Memory B cell (primary cell): ENCODE measurements around the gene DCLK1.

Source experiments
- ATAC-seq: fragments of 150-1000 bp; cut with Tn5 transposase; 2 replicates; pipeline ENCODE4 v1.10.0; 2021; ENCODE audit warnings: low read depth, mild to moderate bottlenecking, moderate library complexity
- DNase-seq, 2 donors: peaks; one replicate each; pipeline ENCODE4 v3.0.0; 2022; ENCODE audit warnings: low spot score in 2 of 2
- H3K27ac Mint-ChIP-seq: one replicate; pipeline ENCODE4 v1.8.0; 2022; ENCODE audit warnings: mild to moderate bottlenecking, moderate library complexity, mixed read lengths
- H3K27me3 Mint-ChIP-seq: one replicate; pipeline ENCODE4 v1.8.0; 2022; ENCODE audit warnings: mixed read lengths
- H3K36me3 Mint-ChIP-seq: one replicate; pipeline ENCODE4 v1.8.0; 2022; ENCODE audit warnings: mild to moderate bottlenecking, mixed read lengths
- H3K4me1 Mint-ChIP-seq: one replicate; pipeline ENCODE4 v1.8.0; 2022; ENCODE audit warnings: mixed read lengths
- H3K4me3 Mint-ChIP-seq: one replicate; pipeline ENCODE4 v1.8.0; 2022; ENCODE audit warnings: mild to moderate bottlenecking, moderate library complexity, mixed read lengths
- H3K9me3 Mint-ChIP-seq: one replicate; pipeline ENCODE4 v1.8.0; 2022; ENCODE audit warnings: mixed read lengths

Gene DCLK1

DNA sequence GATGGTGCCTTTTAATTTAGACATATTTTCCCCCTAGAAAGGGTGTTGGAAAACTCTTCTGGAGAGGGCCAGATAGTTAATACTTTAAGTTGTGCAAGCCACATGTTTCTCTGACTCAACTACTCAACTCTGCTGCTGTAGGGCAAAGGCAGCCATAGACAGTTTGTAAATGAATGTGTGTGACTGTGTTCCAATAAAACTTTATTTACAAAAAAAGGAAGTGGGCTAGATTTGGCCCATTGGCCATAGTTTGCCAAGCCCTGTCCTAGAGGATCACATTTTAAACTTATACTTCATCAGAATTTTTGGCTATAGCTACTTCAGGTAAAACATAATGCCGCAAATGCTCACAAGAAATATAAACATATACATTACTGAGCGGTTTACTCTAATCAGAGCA lies 348.4 kb downstream of the DCLK1 start:
- H3K27me3 Mint-ChIP-seq, result no peaks in the 10 kb centered on the region
- no peak for ATAC-seq
- no peak overlapping the region for H3K4me3 Mint-ChIP-seq
- no peak for DNase-seq
- no peaks in the 10 kb centered on the region for H3K36me3 Mint-ChIP-seq
- H3K4me1 Mint-ChIP-seq, result no peaks in the 10 kb centered on the region
- H3K9me3 Mint-ChIP-seq, result no peaks in the 10 kb centered on the region
- H3K27ac Mint-ChIP-seq, result no peak overlapping the region

DNA sequence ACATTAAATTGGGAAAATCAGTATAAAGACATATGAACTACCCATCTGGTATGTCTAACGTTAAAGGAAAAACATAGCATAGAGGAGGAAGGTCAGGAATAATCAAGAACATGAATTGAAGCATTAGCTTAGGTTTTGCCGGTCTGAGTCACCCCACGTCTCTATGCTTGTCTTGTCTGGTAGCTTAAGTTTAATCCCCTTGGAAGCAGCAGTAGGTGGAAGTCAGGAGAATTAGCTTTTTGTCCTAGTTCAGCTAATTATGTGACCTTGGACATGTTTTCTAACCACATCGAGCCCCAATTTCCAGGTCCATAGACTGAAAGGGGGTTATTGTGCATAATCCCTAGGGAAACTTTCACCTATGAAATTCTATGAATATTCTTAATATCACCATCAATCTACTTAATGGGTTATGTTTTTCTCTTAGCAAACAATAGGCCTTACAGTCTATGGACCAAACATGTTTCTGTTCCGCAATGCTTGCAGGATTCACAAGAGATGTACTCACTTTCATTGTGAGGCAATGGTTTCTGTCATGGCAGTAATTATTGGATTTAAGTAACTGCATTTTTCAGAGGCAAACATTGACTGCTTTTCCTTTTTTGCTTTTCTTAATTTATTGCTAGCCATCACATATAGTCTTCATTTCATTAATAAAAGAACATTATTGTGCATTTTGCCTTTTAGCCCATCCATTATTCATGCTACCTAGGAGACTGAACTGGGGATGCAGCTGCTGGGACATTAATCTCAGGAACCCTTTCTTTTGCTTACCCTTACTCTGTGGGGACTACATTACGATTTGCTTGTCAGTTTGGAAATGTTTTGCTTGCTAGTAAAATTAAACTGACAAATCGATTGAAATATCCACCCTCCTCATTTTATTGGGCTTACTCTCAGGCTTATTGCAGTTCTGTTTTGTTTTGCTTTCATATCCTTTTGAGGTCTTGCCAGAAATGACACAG lies 349.9 kb downstream of the DCLK1 start:
- DNase-seq (no peak), ATAC-seq (no peak)
- Mint-ChIP-seq H3K27ac (no peak overlapping the region), H3K4me3 (no peak overlapping the region), H3K4me1 (no peaks in the 10 kb centered on the region), H3K9me3 (peaks cover 2% of the 10 kb centered on the region), H3K36me3 (no peaks in the 10 kb centered on the region), H3K27me3 (no peaks in the 10 kb centered on the region)

DNA sequence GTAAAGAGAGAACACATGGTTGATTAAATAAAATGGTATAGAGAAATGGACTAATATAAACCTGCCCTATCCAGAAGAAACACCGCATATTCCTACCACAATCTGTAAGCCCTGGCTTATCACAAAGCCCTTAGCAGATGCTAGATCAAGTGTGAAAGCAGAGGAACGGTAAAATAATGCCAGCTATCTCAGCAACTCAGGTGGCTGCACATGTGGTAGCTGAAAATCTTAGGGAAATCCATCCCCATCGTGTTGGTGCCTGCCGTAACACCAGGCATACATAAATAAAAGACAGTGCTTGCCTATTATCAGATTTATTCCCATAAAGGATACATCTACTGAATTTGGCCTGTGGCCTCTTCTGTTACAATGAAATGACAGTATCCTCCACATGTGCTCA lies 350.6 kb downstream of the DCLK1 start:
- Mint-ChIP-seq H3K4me1 (no peaks in the 10 kb centered on the region), H3K36me3 (no peaks in the 10 kb centered on the region), H3K4me3 (no peak overlapping the region), H3K27me3 (no peaks in the 10 kb centered on the region), H3K27ac (no peak overlapping the region), H3K9me3 (peaks cover 2% of the 10 kb centered on the region)
- no peak for ATAC-seq
- DNase-seq, result no peak

DNA sequence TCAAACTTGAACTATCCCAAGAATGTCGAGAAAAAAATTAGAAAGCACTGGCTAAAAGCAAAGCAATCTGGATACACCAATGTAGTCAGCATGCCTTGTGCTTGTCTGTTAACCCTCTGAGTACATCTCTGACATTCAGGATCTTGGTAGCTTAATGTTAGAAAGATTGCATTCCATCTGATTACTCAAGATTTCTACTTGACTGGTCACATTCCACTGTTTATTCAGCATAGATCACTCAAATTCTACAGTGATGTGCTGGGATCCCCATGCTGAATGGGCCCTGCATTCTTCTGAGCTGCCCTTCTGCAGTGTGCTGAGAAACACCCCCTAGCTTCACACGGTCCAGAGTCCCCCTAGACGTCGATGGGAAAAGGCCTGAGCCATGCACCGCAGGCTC lies 359.3 kb downstream of the DCLK1 start:
- DNase-seq (no peak), ATAC-seq (no peak)
- no peaks in the 10 kb centered on the region for H3K36me3 Mint-ChIP-seq
- no peak overlapping the region for H3K4me3 Mint-ChIP-seq
- H3K27me3 Mint-ChIP-seq, result peaks cover 2% of the 10 kb centered on the region
- no peaks in the 10 kb centered on the region for H3K4me1 Mint-ChIP-seq
- H3K27ac Mint-ChIP-seq, result no peak overlapping the region
- peaks cover under 1% of the 10 kb centered on the region for H3K9me3 Mint-ChIP-seq

DNA sequence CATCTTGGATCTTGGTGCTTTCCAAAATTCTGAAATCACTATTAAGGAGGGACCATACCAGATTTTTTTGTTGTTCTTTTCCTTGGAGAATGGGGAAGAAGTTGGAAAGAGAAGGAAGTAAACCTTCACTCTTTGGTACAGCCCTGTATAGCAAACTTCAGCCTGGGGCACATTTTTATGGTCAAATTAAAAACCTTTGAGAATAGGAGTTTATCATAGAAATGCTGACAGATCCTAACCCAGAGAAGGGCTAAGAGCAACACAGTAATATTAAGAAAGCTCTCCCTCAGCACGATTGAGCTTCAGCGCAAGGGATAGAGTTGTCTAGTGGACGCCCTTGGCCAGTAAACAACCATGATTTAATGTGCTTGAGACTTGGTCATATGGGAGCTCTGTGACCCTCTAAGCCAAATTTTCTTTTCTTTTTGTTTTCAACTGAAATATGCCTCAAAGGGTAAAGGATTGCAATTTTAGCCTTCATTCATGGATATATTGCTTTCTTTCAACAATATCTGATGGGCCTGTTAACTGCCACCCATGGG lies 360.4 kb downstream of the DCLK1 start:
- H3K36me3 Mint-ChIP-seq, result no peaks in the 10 kb centered on the region
- H3K27me3 Mint-ChIP-seq, result peaks cover 2% of the 10 kb centered on the region
- no peak overlapping the region for H3K4me3 Mint-ChIP-seq
- H3K27ac Mint-ChIP-seq, result no peak overlapping the region
- H3K9me3 Mint-ChIP-seq, result no peaks in the 10 kb centered on the region
- no peaks in the 10 kb centered on the region for H3K4me1 Mint-ChIP-seq
- ATAC-seq (no peak), DNase-seq (no peak)

DNA sequence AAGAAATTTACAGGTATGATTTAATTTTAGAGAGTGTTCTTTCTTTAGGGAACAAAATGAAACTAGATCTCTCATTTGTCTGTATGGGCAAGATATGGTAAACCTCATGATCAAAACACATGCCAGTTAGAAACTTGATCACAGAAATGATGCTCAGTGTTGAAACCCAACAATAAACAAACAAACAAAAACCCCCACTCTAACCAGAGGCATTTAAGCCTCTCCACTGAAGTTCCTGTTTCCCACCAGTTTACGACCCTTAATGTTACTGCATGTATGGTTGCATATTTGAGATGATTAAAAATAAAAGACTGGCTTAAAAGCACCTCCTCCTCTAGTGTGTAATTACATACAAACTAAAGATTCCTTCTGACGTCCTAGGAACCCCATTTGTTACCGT lies 361.4 kb downstream of the DCLK1 start:
- no peaks in the 10 kb centered on the region for H3K4me1 Mint-ChIP-seq
- ATAC-seq, result no peak
- H3K4me3 Mint-ChIP-seq, result no peak overlapping the region
- H3K36me3 Mint-ChIP-seq, result no peaks in the 10 kb centered on the region
- H3K27me3 Mint-ChIP-seq, result peaks cover 2% of the 10 kb centered on the region
- no peak overlapping the region for H3K27ac Mint-ChIP-seq
- H3K9me3 Mint-ChIP-seq, result no peaks in the 10 kb centered on the region
- no peak for DNase-seq

DNA sequence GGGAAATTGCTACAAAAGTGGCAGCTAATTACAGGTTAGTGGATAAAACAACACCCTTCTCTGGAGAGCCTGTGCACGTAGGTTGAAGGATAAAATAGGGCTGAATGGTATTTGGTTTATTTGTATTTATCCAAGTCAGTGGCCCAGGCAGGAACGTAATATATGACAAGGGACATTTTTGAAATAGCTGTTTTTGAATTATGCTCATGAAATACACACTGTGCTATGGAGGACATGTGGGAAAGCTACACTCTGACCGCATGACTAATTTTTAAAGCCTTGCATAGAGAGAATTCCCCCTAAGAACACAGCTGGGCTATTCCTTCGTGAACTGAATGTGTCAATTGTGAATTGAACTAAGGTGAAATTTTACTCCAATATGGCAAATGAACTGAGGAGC lies 362.6 kb downstream of the DCLK1 start:
- no peak for DNase-seq
- no peak for ATAC-seq
- no peak overlapping the region for H3K27ac Mint-ChIP-seq
- H3K4me3 Mint-ChIP-seq, result no peak overlapping the region
- no peaks in the 10 kb centered on the region for H3K9me3 Mint-ChIP-seq
- no peaks in the 10 kb centered on the region for H3K4me1 Mint-ChIP-seq
- no peaks in the 10 kb centered on the region for H3K36me3 Mint-ChIP-seq
- peaks cover 2% of the 10 kb centered on the region for H3K27me3 Mint-ChIP-seq

DNA sequence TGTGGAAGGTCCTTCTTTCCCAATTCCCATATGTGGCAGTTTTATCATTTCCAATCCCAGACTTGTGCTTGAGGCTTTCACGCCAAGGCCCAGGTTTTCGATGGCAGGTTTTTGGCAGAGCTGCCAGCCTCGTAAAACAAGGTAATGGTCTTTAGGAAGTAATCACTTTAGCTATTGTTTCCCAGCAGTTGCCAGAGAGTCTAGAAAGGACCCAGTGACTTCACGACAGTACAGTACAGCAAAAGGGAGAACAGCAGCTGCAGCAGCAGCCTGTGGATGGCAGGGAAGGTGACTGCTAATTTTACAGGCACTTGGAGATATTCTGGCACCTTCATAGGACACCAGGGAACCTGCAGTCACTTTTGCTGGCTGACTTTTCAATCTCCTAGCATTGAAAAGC lies 363.1 kb downstream of the DCLK1 start:
- Mint-ChIP-seq H3K27me3 (peaks cover 2% of the 10 kb centered on the region), H3K9me3 (no peaks in the 10 kb centered on the region), H3K4me1 (no peaks in the 10 kb centered on the region), H3K27ac (no peak overlapping the region), H3K36me3 (no peaks in the 10 kb centered on the region), H3K4me3 (no peak overlapping the region)
- no peak for ATAC-seq
- DNase-seq, result no peak

DNA sequence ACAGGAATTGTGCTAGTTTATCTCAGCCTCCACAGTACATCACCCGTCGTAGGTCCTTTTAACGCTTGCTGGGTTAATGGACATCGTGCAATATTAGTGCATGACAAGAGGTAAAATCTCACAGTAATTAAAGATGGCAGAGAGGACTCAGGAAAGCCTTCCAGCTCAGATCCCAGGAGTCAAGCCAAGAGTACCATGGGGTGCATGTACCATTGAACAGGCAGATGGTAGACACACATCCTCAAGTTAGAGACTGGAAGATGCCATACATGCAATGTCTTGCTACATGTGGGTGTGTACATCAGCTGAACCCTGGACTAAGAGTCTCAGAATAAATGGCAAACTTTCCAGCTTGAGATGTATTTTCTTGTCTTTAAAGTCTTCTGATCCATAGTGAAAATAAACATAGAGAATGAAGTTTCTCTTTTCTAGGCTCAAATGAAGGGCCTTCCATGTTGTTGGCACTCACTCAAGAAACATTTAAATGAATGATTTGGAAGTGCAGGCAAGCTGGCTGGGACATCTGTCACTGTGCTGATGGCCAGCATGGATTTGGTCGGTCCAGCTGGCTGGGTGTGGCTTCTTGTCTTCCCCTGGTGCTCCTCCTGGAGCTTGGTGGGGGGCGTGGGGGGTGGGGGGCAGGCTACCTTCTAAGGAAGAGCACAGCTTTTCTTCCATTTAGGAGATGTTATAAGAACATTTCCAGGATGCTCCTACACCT lies 363.8 kb downstream of the DCLK1 start:
- no peak for ATAC-seq
- H3K9me3 Mint-ChIP-seq, result no peaks in the 10 kb centered on the region
- H3K36me3 Mint-ChIP-seq, result no peaks in the 10 kb centered on the region
- H3K27ac Mint-ChIP-seq, result no peak overlapping the region
- no peak for DNase-seq
- H3K27me3 Mint-ChIP-seq, result peaks cover 2% of the 10 kb centered on the region
- H3K4me3 Mint-ChIP-seq, result no peak overlapping the region
- no peaks in the 10 kb centered on the region for H3K4me1 Mint-ChIP-seq

DNA sequence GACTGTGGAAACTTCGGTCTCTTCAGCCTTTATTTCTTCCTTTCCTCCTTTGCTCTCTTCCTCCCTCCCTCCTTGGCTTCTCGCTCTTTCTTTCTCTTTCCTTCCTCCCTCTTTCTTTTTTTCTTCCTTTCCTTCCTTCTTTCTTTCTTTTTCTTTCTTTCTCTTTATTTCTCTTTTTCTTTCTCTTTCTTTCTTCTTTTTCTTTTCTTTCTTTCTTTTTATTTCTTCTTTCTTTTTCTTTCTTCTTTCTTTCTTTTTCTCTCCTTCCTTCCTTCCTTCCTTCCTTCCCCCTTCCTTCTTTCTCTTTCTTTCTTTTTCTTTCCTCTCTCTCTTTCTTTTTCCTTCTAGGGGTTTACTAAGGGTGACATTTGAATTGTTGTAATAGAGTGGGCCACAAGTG lies 364.5 kb downstream of the DCLK1 start:
- no peak overlapping the region for H3K27ac Mint-ChIP-seq
- no peaks in the 10 kb centered on the region for H3K36me3 Mint-ChIP-seq
- H3K4me1 Mint-ChIP-seq, result no peaks in the 10 kb centered on the region
- DNase-seq, result no peak
- ATAC-seq, result no peak
- H3K4me3 Mint-ChIP-seq, result no peak overlapping the region
- H3K9me3 Mint-ChIP-seq, result no peaks in the 10 kb centered on the region
- peaks cover 2% of the 10 kb centered on the region for H3K27me3 Mint-ChIP-seq

DNA sequence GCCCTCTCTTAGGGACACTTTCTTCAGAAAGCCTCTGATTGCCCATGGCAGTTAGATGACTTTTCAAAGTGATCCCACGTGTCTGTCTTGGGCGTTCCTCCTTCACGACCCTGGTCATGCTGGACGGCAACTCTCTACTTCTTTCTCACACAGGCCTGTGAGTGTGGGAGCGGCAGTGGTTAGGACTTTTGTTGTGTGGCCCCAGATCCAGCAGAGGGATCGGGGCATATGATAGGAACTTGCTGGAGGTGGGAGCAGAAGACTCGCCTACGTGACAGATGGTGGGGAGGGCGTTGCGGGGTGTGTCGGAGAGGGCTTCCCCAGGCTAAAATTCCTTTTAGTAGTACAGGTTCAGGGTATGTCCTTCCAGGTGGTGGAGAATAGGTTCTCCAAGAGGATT lies 365.2 kb downstream of the DCLK1 start:
- ATAC-seq (no peak), DNase-seq (no peak)
- H3K36me3 Mint-ChIP-seq, result no peaks in the 10 kb centered on the region
- no peaks in the 10 kb centered on the region for H3K27me3 Mint-ChIP-seq
- H3K4me1 Mint-ChIP-seq, result no peaks in the 10 kb centered on the region
- no peak overlapping the region for H3K4me3 Mint-ChIP-seq
- H3K27ac Mint-ChIP-seq, result no peak overlapping the region
- H3K9me3 Mint-ChIP-seq, result no peaks in the 10 kb centered on the region

DNA sequence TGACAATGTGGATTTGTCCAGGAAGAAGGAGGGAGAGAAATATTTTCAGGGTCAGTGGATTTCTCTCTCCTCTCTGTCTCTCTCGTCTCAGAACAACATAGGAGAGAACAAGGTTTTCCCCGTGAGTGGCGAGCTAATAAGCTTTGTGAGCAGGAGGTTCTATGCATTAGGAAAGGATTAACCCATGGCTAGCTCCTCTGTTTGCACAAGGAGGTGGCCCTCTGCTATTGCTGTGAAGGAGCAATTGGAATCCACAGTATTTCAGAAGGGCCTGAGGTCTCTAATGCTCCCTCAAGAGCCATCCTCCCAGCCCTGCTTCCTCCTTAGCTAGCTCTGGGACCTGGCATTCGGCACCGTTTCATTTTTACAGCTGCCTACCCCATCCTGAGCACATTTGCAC lies 365.8 kb downstream of the DCLK1 start:
- Mint-ChIP-seq H3K4me3 (no peak overlapping the region), H3K27me3 (no peaks in the 10 kb centered on the region), H3K4me1 (no peaks in the 10 kb centered on the region), H3K27ac (no peak overlapping the region), H3K36me3 (no peaks in the 10 kb centered on the region), H3K9me3 (no peaks in the 10 kb centered on the region)
- DNase-seq (no peak), ATAC-seq (no peak)

DNA sequence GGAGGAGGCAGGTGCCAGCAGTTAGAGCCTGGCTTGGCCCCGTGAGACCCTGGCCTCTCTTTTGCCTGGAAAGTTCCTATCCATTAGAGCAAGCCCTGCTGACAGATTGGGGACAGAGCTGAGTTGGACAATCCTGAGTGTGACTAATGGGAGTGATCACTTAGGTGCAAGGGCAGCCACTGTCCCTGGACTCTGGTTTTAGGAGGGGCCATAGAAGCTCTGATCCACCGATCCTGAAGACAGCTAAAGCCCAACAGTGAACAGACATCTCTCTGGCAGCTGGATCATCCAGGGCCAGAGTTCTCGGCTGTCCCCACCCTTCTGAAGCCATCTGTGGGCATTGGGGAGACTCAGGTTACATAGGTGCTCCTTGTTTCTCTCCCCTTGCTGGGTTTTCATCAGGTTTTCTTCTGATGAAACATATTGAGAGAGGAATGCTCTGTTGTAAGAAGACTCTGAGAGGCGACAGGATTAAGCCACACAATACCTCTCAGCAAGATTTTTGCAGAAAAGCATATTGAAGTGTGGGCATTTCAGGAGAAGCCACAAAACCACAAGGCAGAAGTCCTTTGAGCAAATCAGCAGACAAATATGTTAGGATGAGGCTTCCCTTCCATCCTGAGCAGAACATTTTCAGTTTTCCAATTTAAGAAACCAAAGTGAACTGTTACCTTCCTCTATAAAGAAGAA lies 366.7 kb downstream of the DCLK1 start:
- Mint-ChIP-seq H3K27me3 (peaks cover 1% of the 10 kb centered on the region), H3K4me3 (no peak overlapping the region), H3K9me3 (peaks cover 2% of the 10 kb centered on the region), H3K27ac (no peak overlapping the region), H3K4me1 (no peaks in the 10 kb centered on the region), H3K36me3 (no peaks in the 10 kb centered on the region)
- DNase-seq (no peak), ATAC-seq (no peak)

DNA sequence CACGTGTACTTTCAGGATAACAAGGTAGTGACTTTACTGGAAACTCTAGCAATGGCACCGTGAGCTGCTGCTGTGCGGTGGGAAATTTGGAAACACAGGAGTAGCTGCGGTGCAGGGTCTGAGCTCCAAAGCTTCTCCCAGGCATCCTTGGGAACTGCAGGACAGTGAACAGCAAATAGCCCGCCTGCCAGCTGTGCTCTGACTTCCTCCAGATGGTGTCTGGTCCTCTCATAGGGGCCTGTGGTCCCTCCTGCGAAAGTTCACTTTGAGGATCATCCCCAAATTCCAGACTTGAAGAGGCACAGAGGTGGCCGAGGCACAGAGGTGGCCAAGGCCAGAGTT lies 367.4 kb downstream of the DCLK1 start:
- H3K36me3 Mint-ChIP-seq, result no peaks in the 10 kb centered on the region
- ATAC-seq (no peak), DNase-seq (no peak)
- H3K27ac Mint-ChIP-seq, result no peak overlapping the region
- H3K4me3 Mint-ChIP-seq, result no peak overlapping the region
- H3K9me3 Mint-ChIP-seq, result peaks cover 5% of the 10 kb centered on the region
- H3K27me3 Mint-ChIP-seq, result peaks cover 2% of the 10 kb centered on the region
- H3K4me1 Mint-ChIP-seq, result no peaks in the 10 kb centered on the region
